Fibroblast of the aortic adventitia (primary cell): Measurements from ENCODE around the gene CAND1. TPM values are rescaled to one million over a fixed set of nuclear protein-coding genes. Genes with fewer than 3 reads are reported as not detected.

Source experiments
- DNase-seq: peaks from one replicate; pipeline ENCODE4 v3.0.0-alpha.2; 2010; ENCODE audit warnings: low read depth
- H3K4me3 ChIP-seq: 2 replicates; pipeline ENCODE4 v1.5.1; 2011; ENCODE audit warnings: low read depth, mild to moderate bottlenecking, control low read depth, low read length, moderate library complexity
- total RNA-seq: library from RNA; depleted of rRNA; stranded (reverse); fragments of >200 nt; gene quantifications from 2 replicates; pipeline ENCODE4 v1.2.3, GENCODE V29; 2012; ENCODE audit warnings: low replicate concordance
- TF ChIP-seq, protein P1 (sequence below): IDR thresholded peaks from 2 replicates; pipeline ENCODE4 v1.5.1; 2011; ENCODE audit warnings: mild to moderate bottlenecking, low read length, control low read depth, inconsistent platforms; ENCODE audit not compliant: insufficient read depth

CAND1 gene
- total RNA-seq, 1 donor = 119 TPM

DNA sequence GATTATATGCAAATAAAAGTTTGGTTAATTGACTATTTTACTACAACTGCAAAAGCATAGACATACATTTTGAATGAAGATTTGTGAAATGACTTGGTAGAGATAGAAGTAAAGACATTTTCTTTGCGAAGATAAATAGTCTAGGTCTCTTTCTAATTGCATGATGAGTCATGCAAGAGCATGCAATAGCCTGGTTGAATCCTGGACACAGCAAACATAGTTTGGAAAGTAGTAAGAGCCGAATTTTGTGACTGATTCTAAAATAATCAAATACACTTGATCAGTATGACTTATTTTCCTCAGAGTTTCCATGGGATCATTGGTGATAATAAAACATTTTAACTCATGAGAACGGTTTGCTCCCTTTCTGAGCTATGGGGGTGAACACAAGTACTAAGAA lies 27.7 kb upstream of the CAND1 start:
- DNase-seq = peak; percentile 2
- H3K4me3 ChIP-seq = no peak overlapping the region
- TF ChIP-seq, protein P1, sequence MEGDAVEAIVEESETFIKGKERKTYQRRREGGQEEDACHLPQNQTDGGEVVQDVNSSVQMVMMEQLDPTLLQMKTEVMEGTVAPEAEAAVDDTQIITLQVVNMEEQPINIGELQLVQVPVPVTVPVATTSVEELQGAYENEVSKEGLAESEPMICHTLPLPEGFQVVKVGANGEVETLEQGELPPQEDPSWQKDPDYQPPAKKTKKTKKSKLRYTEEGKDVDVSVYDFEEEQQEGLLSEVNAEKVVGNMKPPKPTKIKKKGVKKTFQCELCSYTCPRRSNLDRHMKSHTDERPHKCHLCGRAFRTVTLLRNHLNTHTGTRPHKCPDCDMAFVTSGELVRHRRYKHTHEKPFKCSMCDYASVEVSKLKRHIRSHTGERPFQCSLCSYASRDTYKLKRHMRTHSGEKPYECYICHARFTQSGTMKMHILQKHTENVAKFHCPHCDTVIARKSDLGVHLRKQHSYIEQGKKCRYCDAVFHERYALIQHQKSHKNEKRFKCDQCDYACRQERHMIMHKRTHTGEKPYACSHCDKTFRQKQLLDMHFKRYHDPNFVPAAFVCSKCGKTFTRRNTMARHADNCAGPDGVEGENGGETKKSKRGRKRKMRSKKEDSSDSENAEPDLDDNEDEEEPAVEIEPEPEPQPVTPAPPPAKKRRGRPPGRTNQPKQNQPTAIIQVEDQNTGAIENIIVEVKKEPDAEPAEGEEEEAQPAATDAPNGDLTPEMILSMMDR = no peak

DNA sequence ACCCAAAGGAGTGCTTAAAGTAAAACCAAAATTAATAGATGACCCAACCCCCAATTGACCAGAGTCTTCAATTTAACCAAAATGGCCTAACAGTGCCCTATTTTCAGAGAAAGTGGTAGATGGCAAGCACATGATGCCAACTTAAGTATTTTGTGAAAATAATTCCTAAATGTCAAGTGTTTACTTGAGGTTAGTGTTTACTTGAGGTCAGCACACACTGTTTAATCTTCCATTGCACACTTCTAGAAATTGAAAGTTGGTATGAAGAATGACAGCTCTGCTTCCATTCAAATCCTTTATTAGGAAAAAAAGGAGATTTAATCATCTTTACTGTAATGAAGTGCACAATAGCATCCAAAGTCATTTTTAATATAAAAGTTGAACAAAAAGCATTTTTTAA lies 25.9 kb upstream of the CAND1 start:
- H3K4me3 ChIP-seq = no peak overlapping the region
- DNase-seq = no peak
- TF ChIP-seq, protein P1 = no peak

DNA sequence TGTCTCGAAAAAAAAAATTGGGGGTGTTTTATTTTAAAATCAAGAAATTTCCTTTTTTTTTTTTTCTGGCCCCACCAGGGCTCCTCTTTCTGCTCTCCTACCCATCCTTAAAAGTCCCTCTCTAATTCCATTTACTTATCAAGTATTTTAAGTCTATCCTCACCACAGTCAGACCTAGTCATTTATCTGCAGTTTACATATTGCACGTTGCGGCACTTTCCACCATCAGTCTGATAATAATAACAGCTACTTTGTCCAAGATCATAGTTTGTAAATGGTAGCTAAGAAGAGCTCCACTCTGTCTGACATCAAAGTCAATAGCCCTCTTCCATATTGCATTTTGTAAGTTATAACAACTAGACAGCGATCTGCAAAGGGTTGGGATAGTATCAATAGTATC lies 23.6 kb upstream of the CAND1 start:
- TF ChIP-seq, protein P1 = no peak
- no peak overlapping the region for H3K4me3 ChIP-seq
- DNase-seq = no peak

DNA sequence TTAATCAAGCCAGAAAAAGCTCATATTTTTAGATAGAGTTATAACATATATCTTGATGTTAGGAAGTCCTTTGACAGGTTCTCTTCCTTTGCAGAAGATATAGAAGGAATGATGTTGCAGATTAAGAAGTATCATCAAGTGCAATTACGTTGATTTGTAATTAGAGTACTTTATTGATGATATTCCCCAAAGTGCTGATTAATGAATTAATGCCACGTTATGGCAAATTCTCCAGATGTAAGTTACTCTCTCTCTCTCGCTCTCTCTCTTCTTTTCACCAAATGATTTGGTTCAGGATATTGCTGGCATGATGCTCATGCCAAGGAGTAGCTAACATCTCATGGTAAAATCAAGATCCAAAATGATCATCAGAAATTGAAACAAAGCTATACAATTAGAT lies 18.1 kb upstream of the CAND1 start:
- TF ChIP-seq, protein P1 = no peak

DNA sequence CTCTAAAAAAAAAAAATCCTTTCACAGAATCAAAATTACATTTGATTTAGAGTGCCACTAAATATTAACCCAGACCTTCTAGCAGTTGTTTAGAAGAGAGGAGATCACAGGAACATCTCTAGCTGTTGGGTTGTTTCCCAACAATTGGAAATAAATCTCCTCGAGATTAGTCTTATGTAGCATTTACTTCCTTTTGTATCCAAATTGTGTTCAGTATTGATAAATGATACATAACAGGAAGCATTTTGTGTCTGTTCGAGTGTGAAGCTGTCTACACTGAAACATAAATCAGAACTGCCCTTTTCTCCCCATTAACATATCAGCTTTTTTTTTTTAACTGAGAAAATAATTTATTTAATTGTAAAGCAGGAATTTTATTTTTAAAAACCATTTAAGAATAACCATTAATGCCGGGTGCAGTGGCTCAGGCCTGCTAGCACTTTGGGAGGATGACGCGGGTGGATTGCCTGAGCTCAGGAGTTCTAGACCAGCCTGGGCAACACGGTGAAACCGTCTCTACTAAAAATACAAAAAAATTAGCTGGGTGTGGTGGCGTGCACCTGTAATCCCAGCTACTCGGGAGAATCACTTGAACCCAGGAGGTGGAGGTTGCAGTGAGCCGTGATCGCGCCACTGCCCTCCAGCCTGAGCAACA lies 14.7 kb upstream of the CAND1 start:
- TF ChIP-seq, protein P1 = no peak
- no peak for DNase-seq
- H3K4me3 ChIP-seq = no peak overlapping the region

More for the DNA sequence above, 18.1 kb upstream of the CAND1 start:
- no peak for DNase-seq
- no peak overlapping the region for H3K4me3 ChIP-seq

DNA sequence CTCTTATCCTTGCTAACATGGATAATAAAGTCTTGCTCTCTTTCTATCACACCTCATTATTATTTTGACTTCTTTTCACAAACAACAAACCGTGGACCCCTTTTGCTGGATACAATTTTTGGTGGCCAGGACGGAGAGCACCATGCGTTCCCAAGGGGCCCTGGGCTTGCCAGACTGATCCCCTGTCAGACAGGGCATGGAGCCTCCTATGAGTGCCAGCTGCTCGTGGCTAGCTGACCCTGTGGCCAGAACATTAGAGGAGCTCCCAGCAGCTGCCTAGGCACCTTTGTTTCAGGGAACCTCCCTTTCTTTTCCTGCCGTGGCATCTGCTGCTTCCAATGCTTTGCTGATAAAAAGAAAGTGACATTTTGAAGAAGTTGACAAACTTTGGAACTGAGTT lies 12.5 kb upstream of the CAND1 start:
- no peak for DNase-seq
- TF ChIP-seq, protein P1 = no peak
- no peak overlapping the region for H3K4me3 ChIP-seq

DNA sequence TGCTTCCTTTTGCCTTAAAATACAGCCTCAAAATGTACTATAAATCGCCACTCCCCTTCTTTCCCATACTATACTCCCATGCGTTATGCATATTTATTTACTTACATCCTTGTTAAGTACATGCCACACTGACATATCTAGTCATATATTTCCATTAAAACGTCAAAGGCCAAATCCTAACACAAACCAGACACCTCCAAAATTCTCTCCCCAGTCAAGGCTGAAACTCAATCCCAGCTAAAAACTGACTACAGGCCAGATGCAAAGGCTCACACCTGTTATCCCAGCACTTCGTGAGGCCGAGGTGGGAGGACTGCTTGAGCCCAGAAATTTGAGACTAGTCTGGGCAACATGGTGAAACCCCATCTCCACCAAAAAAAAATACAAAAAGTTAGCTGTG lies 5.7 kb upstream of the CAND1 start:
- TF ChIP-seq, protein P1 = no peak
- no peak for DNase-seq

More for the DNA sequence above, 5.7 kb upstream of the CAND1 start:
- no peak overlapping the region for H3K4me3 ChIP-seq
